Loucy (cell line): Measurements from ENCODE around the gene ADAD2.
A peak's percentile ranks its signal among the peaks of the same experiment; 100 is the strongest.

Experiments used
- H2AFZ ChIP-seq: fragments of 200-600 bp; sonication (generic); 2 replicates; pipeline ENCODE4 v1.6.0; 2016; ENCODE audit warnings: antibody characterized with exemption, mild to moderate bottlenecking, low read length, moderate library complexity
- H3F3A ChIP-seq: fragments of 200-600 bp; 2 replicates; pipeline ENCODE4 v1.6.0; 2016; ENCODE audit warnings: antibody characterized with exemption, low read depth, mild to moderate bottlenecking
- H3K27me3 ChIP-seq: fragments of 200-600 bp; sonication (generic); 2 replicates; pipeline ENCODE4 v1.6.1; 2014; ENCODE audit warnings: low read length, mild to moderate bottlenecking; ENCODE audit not compliant: insufficient read depth, poor library complexity, severe bottlenecking
- H3K36me3 ChIP-seq: fragments of 200-600 bp; sonication (generic); 2 replicates; pipeline ENCODE4 v1.6.1; 2016; ENCODE audit warnings: low read length; ENCODE audit not compliant: insufficient read depth
- H3K4me1 ChIP-seq: fragments of 200-600 bp; sonication (generic); 2 replicates; pipeline ENCODE4 v1.5.1; 2014; ENCODE audit warnings: low read length, mild to moderate bottlenecking; ENCODE audit not compliant: insufficient read depth, poor library complexity, severe bottlenecking
- H3K4me2 ChIP-seq: fragments of 200-600 bp; sonication (generic); 2 replicates; pipeline ENCODE4 v1.6.0; 2014; ENCODE audit warnings: antibody characterized with exemption, low read length, low read depth, mild to moderate bottlenecking; ENCODE audit not compliant: poor library complexity, severe bottlenecking
- H3K4me3 ChIP-seq: fragments of 200-600 bp; sonication (generic); 2 replicates; pipeline ENCODE4 v1.5.1; 2014; ENCODE audit warnings: low read length, mild to moderate bottlenecking, mixed read lengths; ENCODE audit not compliant: poor library complexity, severe bottlenecking
- H3K79me2 ChIP-seq: fragments of 200-600 bp; sonication (generic); 2 replicates; pipeline ENCODE4 v1.6.1; 2014; ENCODE audit warnings: low read length; ENCODE audit not compliant: insufficient read depth
- H3K9ac ChIP-seq: fragments of 200-600 bp; sonication (generic); 2 replicates; pipeline ENCODE4 v1.6.0; 2014; ENCODE audit warnings: mild to moderate bottlenecking, low read depth, low read length, moderate library complexity; ENCODE audit not compliant: poor library complexity, severe bottlenecking
- H3K9me2 ChIP-seq: fragments of 200-600 bp; sonication (generic); replicated peaks from 2 replicates; pipeline ENCODE4 v1.6.1; 2016; ENCODE audit warnings: low read depth, low read length, mixed read lengths
- H3K9me3 ChIP-seq: fragments of 200-600 bp; sonication (generic); 2 replicates; pipeline ENCODE4 v1.6.1; 2014; ENCODE audit warnings: mild to moderate bottlenecking, antibody characterized with exemption, low read length, low read depth; ENCODE audit not compliant: insufficient read depth
- H4K20me1 ChIP-seq: fragments of 200-600 bp; sonication (generic); 2 replicates; pipeline ENCODE4 v1.6.0; 2014; ENCODE audit warnings: antibody characterized with exemption, low read length, mild to moderate bottlenecking; ENCODE audit not compliant: insufficient read depth, poor library complexity, severe bottlenecking
- CTCF ChIP-seq: fragments of 200-600 bp; sonication (generic); conservative IDR thresholded peaks from 2 replicates; pipeline ENCODE4 v1.5.1; 2014; ENCODE audit warnings: mild to moderate bottlenecking, antibody characterized with exemption, low read length
- EZH2phosphoT487 ChIP-seq: fragments of 200-600 bp; IDR thresholded peaks from 2 replicates; pipeline ENCODE4 v1.6.1; 2018; ENCODE audit warnings: antibody characterized with exemption, mild to moderate bottlenecking, moderate library complexity, borderline replicate concordance

Gene ADAD2

GRCh38 chr16:84182680-84183571 lies 8.0 kb upstream of the ADAD2 start:
- Histone ChIP-seq H3K36me3 (peaks cover 29% of the 10 kb centered on the region; the same call in 1 of the 2 replicates), H3K9me2 (no peaks in the 10 kb centered on the region), H3K27me3 (no peaks in the 10 kb centered on the region), H3F3A (no peaks in the 10 kb centered on the region), H3K4me1 (peaks cover 12% of the 10 kb centered on the region), H3K79me2 (peaks cover 46% of the 10 kb centered on the region), H3K9ac (no peak overlapping the region), H3K4me3 (no peak overlapping the region), H4K20me1 (peaks cover 14% of the 10 kb centered on the region), H3K9me3 (no peaks in the 10 kb centered on the region), H2AFZ (no peak overlapping the region), H3K4me2 (peak overlapping the region; percentile 88)
- TF ChIP-seq CTCF, result no peak
- TF ChIP-seq EZH2phosphoT487, result no peak

- peaks cover 46% of the 10 kb centered on the region for H3K79me2 ChIP-seq
- peak overlapping the region; percentile 88 for H3K4me2 ChIP-seq
- H3F3A ChIP-seq, result no peaks in the 10 kb centered on the region
- H3K9ac ChIP-seq, result no peak overlapping the region
- H3K9me2 ChIP-seq, result no peaks in the 10 kb centered on the region
- H2AFZ ChIP-seq, result no peak overlapping the region
- H3K9me3 ChIP-seq, result no peaks in the 10 kb centered on the region
- H3K36me3 ChIP-seq, result peaks cover 23% of the 10 kb centered on the region; the same call in 1 of the 2 replicates
- no peak overlapping the region for H3K4me3 ChIP-seq
- peaks cover 12% of the 10 kb centered on the region for H3K4me1 ChIP-seq
- H4K20me1 ChIP-seq, result peaks cover 14% of the 10 kb centered on the region
- no peaks in the 10 kb centered on the region for H3K27me3 ChIP-seq
- TF ChIP-seq EZH2phosphoT487 (no peak), CTCF (no peak)
Measured at GRCh38 chr16:84183572-84183875, 7.4 kb upstream of the ADAD2 start.

DNA sequence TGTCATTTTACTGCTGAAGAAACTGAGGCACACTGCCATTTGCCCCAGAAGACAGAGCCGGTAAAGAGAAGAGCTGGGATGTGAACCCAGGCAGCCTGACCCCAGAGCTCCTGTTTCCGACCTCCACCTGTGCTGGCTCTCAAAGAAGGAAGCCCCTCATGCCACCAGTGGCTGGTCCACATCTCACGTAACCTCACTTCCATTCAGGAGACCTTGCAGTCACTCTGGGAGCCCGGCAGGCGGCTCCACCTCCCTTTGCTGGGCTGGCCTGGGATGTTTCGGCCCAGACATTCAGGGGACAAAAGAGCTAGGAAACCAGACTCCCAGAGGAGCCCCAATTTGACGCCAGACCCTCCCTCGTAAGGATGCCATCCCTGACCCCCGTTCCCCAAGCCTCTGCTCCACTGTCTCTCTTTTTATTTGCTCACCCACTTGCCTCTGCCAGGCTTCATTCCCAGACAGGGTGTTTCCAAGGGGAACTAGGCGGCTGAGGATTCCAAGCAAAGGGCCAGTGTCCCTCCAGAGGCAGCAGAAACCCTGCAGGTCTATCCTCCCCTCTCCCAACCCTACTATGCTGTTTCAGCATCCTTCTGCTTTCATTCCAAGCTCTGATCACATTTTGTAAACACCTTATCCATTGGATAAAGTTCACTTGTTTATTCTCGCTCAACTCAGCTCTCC lies 6.9 kb upstream of the ADAD2 start:
- Histone ChIP-seq H3K4me1 (peaks cover 12% of the 10 kb centered on the region), H2AFZ (no peak overlapping the region), H4K20me1 (peaks cover 14% of the 10 kb centered on the region), H3K9me2 (no peaks in the 10 kb centered on the region), H3K4me3 (peak overlapping the region; percentile 88), H3K4me2 (peak overlapping the region; percentile 88), H3K27me3 (no peaks in the 10 kb centered on the region), H3K9me3 (no peaks in the 10 kb centered on the region), H3F3A (no peaks in the 10 kb centered on the region), H3K36me3 (peaks cover 20% of the 10 kb centered on the region; the same call in 1 of the 2 replicates), H3K9ac (peak overlapping the region; percentile 85), H3K79me2 (peaks cover 46% of the 10 kb centered on the region)
- TF ChIP-seq EZH2phosphoT487 (no peak), CTCF (no peak)
